Mammary epithelial cell (primary cell): ENCODE data around the gene SERTAD3.

Experiments used
- CTCF ChIP-seq, 2 donors: IDR thresholded peaks in 1 of 2; conservative IDR thresholded peaks in 1 of 2; 2 replicates each; pipeline ENCODE4 v1.5.1; 2011 to 2012; ENCODE audit warnings: inconsistent platforms in 2 of 2, low read length in 2 of 2, mild to moderate bottlenecking in 2 of 2, control low read depth in 1 of 2, low read depth in 1 of 2; ENCODE audit not compliant: insufficient read depth in 1 of 2; ENCODE audit errors: extremely low read depth in 1 of 2
- EZH2 ChIP-seq: IDR thresholded peaks from 2 replicates; pipeline ENCODE4 v1.6.1; 2012; ENCODE audit warnings: low read length, inconsistent platforms, borderline replicate concordance

- TF ChIP-seq CTCF (conservative IDR thresholded peaks at IDR 0.05 in 1 of 2, IDR thresholded peaks at IDR 0.05 in 1 of 2; ENCODE audit: extremely low read depth in 1 of 2, insufficient read depth in 1 of 2, low read depth in 1 of 2, low read length in 2 of 2) (no peak), EZH2 (no peak)
These were observed 28.4 kb upstream of the SERTAD3 start for GRCh38 chr19:40472516-40472915.
